HG03520 (cell line): ENCODE measurements around the gene LRRC15.

Source experiments
- ATAC-seq: cut with Tn5 transposase; IDR thresholded peaks from one replicate; pipeline ENCODE4 v1.9.1; 2021; ENCODE audit warnings: mild to moderate bottlenecking, moderate library complexity; ENCODE audit not compliant: unreplicated experiment

The LRRC15 gene

DNA sequence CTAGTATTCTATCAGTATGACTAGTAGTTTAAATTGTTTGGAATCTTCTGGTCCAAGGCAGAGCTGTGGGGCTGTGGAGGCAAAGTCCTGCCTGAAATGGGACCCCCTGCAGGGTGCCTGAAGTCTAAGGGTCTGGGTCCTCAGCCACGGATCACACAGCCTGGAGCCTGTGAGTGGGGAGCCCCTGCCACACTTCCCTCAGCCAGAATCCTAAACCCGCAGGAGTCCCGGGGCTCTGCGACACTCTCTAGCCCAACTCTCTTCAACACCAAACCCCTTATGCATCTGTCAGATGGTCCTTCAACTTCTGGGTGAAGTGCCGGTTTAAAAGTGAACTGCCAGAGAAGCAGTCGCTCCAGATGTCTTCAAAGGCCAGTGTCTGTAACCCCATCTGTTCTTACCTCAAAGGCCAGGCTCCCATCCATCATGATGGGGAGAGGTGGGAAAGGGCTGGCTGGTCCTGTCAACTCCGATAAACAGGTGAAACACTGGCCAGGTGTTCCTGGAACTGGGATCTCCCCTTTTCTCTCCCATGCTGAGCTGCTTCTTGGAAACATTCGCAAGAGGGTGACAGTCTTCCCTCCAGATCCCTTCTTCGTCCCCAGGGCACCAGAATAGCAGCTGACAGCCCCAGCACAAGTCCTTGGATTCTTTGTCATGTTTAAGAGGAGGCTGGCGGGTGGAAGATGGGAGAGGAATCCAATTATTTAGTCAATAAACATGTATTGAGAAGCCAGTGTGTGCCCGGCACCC, 64.0 kb downstream of the LRRC15 start:
- ATAC-seq, result no peak
